H1 (cell line): ENCODE results near the gene NECTIN2. TPM values are rescaled to one million over a fixed set of nuclear protein-coding genes. Genes with fewer than 3 reads are reported as not detected.
"Not testable (repeated sequence)": the region's sequence is repeated elsewhere in the genome, so short reads cannot be mapped to it uniquely, and the experiment has no call there.

Experiments
- CTCF ChIA-PET: fragments of 300-600 bp; sonication (Branson Sonifier 250); formaldehyde crosslinking; loops from one replicate; lab custom pipeline; 2021; ENCODE audit not compliant: partially characterized antibody; lab: Charles Lee
- POLR2A ChIA-PET: fragments of 300-600 bp; sonication (Branson Sonifier 250); formaldehyde crosslinking; loops from one replicate; lab custom pipeline; 2021; ENCODE audit warnings: inconsistent platforms; ENCODE audit not compliant: partially characterized antibody; lab: Charles Lee
- DNase-seq, 2 experiments: peaks; one replicate each; pipeline versions ENCODE4 v3.0.0 to v3.0.0-alpha.2; 2010 to 2022; ENCODE audit warnings: low spot score in 2 of 2, low read depth in 1 of 2, mixed read lengths in 1 of 2
- FAIRE-seq: peaks from 2 replicates; lab custom pipeline; 2011; peaks lifted over from hg19 to GRCh38; lab: Jason Lieb, UNC
- H2AFZ ChIP-seq: 2 replicates; pipeline ENCODE4 v1.8.1; 2012; ENCODE audit warnings: low read length, inconsistent platforms
- H2AK5ac ChIP-seq: 2 replicates; pipeline ENCODE4 v1.6.1; 2013; ENCODE audit warnings: low read depth, low read length
- H2BK120ac ChIP-seq: replicated peaks from 2 replicates; pipeline ENCODE3; 2013; ENCODE audit warnings: low read depth, low read length, inconsistent platforms
- H2BK12ac ChIP-seq: 2 replicates; pipeline ENCODE4 v1.6.1; 2013; ENCODE audit warnings: low read depth, low read length
- H2BK15ac ChIP-seq: 2 replicates; pipeline ENCODE4 v1.6.1; 2013; ENCODE audit warnings: low read length
- H2BK20ac ChIP-seq: 2 replicates; pipeline ENCODE4 v1.6.1; 2013; ENCODE audit warnings: low read length
- H2BK5ac ChIP-seq: 2 replicates; pipeline ENCODE4 v1.6.1; 2013; ENCODE audit warnings: low read depth, low read length
- H3K14ac ChIP-seq: 2 replicates; pipeline ENCODE4 v1.6.1; 2013; ENCODE audit warnings: inconsistent platforms; ENCODE audit not compliant: insufficient read length
- H3K18ac ChIP-seq: 2 replicates; pipeline ENCODE4 v1.6.1; 2013; ENCODE audit warnings: low read length; ENCODE audit errors: extremely low read depth
- H3K23ac ChIP-seq: 2 replicates; pipeline ENCODE4 v1.6.1; 2013; ENCODE audit warnings: inconsistent platforms; ENCODE audit not compliant: insufficient read length
- H3K23me2 ChIP-seq: 2 replicates; pipeline ENCODE4 v1.6.1; 2013; ENCODE audit warnings: low read depth, low read length
- H3K27ac ChIP-seq: 2 replicates; pipeline ENCODE4 v1.6.1; 2011; ENCODE audit warnings: low read depth, low read length, inconsistent platforms
- H3K27me3 ChIP-seq, 4 experiments: replicated peaks in 1 of 4; 1 replicate in 1 of 4; 2 replicates in 3 of 4; pipeline versions ENCODE4 v1.6.1 to v1.8.1; 2011 to 2013; ENCODE audit warnings: low read length in 3 of 4, mild to moderate bottlenecking in 3 of 4, inconsistent platforms in 2 of 4, mixed read lengths in 2 of 4, moderate library complexity in 1 of 4; ENCODE audit not compliant: control insufficient read depth in 3 of 4, insufficient read depth in 3 of 4; ENCODE audit errors: extremely low read depth in 1 of 4
- H3K36me3 ChIP-seq, 4 experiments: 2 replicates each; pipeline versions ENCODE4 v1.6.1 to v1.8.1; 2011 to 2013; ENCODE audit warnings: mild to moderate bottlenecking in 4 of 4, low read length in 3 of 4, moderate library complexity in 2 of 4, control low read depth in 1 of 4, inconsistent platforms in 1 of 4; ENCODE audit not compliant: insufficient read depth in 4 of 4, control insufficient read depth in 2 of 4
- H3K4ac ChIP-seq: replicated peaks from 2 replicates; pipeline ENCODE3; 2013; ENCODE audit warnings: low read length, low read depth, mixed read lengths, inconsistent platforms; ENCODE audit not compliant: insufficient read length
- H3K4me1 ChIP-seq, 4 experiments: replicated peaks in 1 of 4; 1 replicate in 1 of 4; 2 replicates in 3 of 4; pipeline versions ENCODE4 v1.6.1 to v1.8.1; 2011 to 2013; ENCODE audit warnings: low read length in 3 of 4, inconsistent platforms in 2 of 4, mixed read lengths in 1 of 4; ENCODE audit not compliant: insufficient read depth in 4 of 4, control insufficient read depth in 3 of 4
- H3K4me2 ChIP-seq, 2 experiments: 2 replicates each; pipeline versions ENCODE4 v1.6.1 to v1.8.1; 2011 to 2013; ENCODE audit warnings: low read depth in 2 of 2, low read length in 2 of 2, control low read depth in 1 of 2, inconsistent platforms in 1 of 2, mild to moderate bottlenecking in 1 of 2; ENCODE audit not compliant: insufficient read depth in 1 of 2
- H3K4me3 ChIP-seq, 4 experiments: fragments of 200-600, 300-600 bp in 1 of 4; sonication (generic), shearing (Covaris generic), sonication (Bioruptor Twin) in 1 of 4; 2 replicates each; pipeline versions ENCODE4 v1.5.1 to v1.8.1; 2011 to 2016; ENCODE audit warnings: low read length in 4 of 4, low read depth in 3 of 4, control low read depth in 2 of 4, inconsistent platforms in 2 of 4, mild to moderate bottlenecking in 2 of 4, mixed read lengths in 1 of 4, moderate library complexity in 1 of 4; ENCODE audit not compliant: insufficient read depth in 2 of 4; ENCODE audit errors: extremely low read depth in 1 of 4
- H3K56ac ChIP-seq: replicated peaks from 2 replicates; pipeline ENCODE3; 2013; ENCODE audit warnings: low read depth, mild to moderate bottlenecking, mixed read lengths, low read length, inconsistent platforms; ENCODE audit not compliant: insufficient read length
- H3K79me1 ChIP-seq: 2 replicates; pipeline ENCODE4 v1.6.1; 2013; ENCODE audit warnings: low read depth, low read length, control low read depth
- H3K79me2 ChIP-seq, 2 experiments: 2 replicates each; pipeline versions ENCODE4 v1.6.1 to v1.8.1; 2012 to 2013; ENCODE audit warnings: low read length in 2 of 2, mild to moderate bottlenecking in 2 of 2, inconsistent platforms in 1 of 2; ENCODE audit not compliant: insufficient read depth in 2 of 2, control insufficient read depth in 1 of 2
- H3K9ac ChIP-seq, 4 experiments: replicated peaks in 1 of 4; 1 replicate in 1 of 4; 2 replicates in 3 of 4; pipeline versions ENCODE4 v1.6.1 to v1.8.1; 2011 to 2013; ENCODE audit warnings: low read depth in 3 of 4, low read length in 3 of 4, control low read depth in 2 of 4, mild to moderate bottlenecking in 2 of 4, moderate library complexity in 2 of 4, inconsistent platforms in 1 of 4; ENCODE audit errors: extremely low read depth in 1 of 4
- H3K9me3 ChIP-seq, 2 experiments: 2 replicates each; pipeline versions ENCODE4 v1.6.1 to v1.8.1; 2012 to 2013; ENCODE audit warnings: mild to moderate bottlenecking in 2 of 2, moderate library complexity in 2 of 2, control low read depth in 1 of 2, inconsistent platforms in 1 of 2, low read depth in 1 of 2, low read length in 1 of 2, mixed read lengths in 1 of 2; ENCODE audit not compliant: insufficient read depth in 2 of 2
- H4K20me1 ChIP-seq, 2 experiments: replicated peaks in 1 of 2; 2 replicates each; pipeline versions ENCODE3 to v1.8.1; 2011 to 2013; ENCODE audit warnings: inconsistent platforms in 2 of 2, low read length in 2 of 2, mild to moderate bottlenecking in 1 of 2; ENCODE audit not compliant: insufficient read depth in 2 of 2, control insufficient read depth in 1 of 2
- H4K5ac ChIP-seq: 2 replicates; pipeline ENCODE4 v1.6.1; 2013; ENCODE audit warnings: low read length, low read depth, mixed read lengths, inconsistent platforms; ENCODE audit not compliant: insufficient read length
- H4K8ac ChIP-seq: 2 replicates; pipeline ENCODE4 v1.8.0; 2013; ENCODE audit warnings: mild to moderate bottlenecking, moderate library complexity, low read length, inconsistent platforms; ENCODE audit not compliant: insufficient read depth; ENCODE audit errors: extremely low read depth
- H4K91ac ChIP-seq: replicated peaks from 2 replicates; pipeline ENCODE3; 2013; ENCODE audit warnings: low read length, mixed read lengths, inconsistent platforms; ENCODE audit not compliant: insufficient read length
- WGBS, 2 experiments: shearing (Covaris generic) in 1 of 2; methylation state at CpG; one replicate each; pipeline versions ENCODE4 v1.1.6 to v1.1.7; 2013 to 2015; ENCODE audit warnings: low lambda C conversion rate in 2 of 2, mixed read lengths in 2 of 2, inconsistent platforms in 1 of 2, low coverage in 1 of 2, missing lambda C conversion rate in 1 of 2; ENCODE audit not compliant: insufficient replicate concordance in 2 of 2, insufficient coverage in 1 of 2, insufficient read length in 1 of 2; ENCODE audit errors: extremely low coverage in 1 of 2, missing lambda C conversion rate in 1 of 2; 5-methylcytosine and 5-hydroxymethylcytosine counted together
- polyA plus RNA-seq, 7 experiments: library from polyadenylated mRNA; depleted of rRNA in 3 of 7; stranded (reverse) in 5 of 7; unstranded in 2 of 7; fragments of >200 nt in 5 of 7; fragments of 200-250 nt in 2 of 7; gene quantifications; 1 replicate in 5 of 7; 2 replicates in 1 of 7; 4 replicates in 1 of 7; pipeline versions ENCODE4 v1.2.1 to v1.2.3, GENCODE V29; 2011 to 2013; ENCODE audit warnings: missing spikeins in 2 of 7, mixed read lengths in 2 of 7
- total RNA-seq: library from RNA; stranded (reverse); fragmentation: NEBNext Ultra II Directional; extraction: Animal tissue kit (Norgen Biotek cat#: 25700); gene quantifications from 2 replicates; pipeline ENCODE4 v1.2.1, GENCODE V29; 2021

Gene NECTIN2
- total and polyA plus RNA-seq, 2 of the 8 experiments (the other 6 are each of a cell fraction or from before 2014, with no cell fraction given): 184 to 237 TPM

DNA sequence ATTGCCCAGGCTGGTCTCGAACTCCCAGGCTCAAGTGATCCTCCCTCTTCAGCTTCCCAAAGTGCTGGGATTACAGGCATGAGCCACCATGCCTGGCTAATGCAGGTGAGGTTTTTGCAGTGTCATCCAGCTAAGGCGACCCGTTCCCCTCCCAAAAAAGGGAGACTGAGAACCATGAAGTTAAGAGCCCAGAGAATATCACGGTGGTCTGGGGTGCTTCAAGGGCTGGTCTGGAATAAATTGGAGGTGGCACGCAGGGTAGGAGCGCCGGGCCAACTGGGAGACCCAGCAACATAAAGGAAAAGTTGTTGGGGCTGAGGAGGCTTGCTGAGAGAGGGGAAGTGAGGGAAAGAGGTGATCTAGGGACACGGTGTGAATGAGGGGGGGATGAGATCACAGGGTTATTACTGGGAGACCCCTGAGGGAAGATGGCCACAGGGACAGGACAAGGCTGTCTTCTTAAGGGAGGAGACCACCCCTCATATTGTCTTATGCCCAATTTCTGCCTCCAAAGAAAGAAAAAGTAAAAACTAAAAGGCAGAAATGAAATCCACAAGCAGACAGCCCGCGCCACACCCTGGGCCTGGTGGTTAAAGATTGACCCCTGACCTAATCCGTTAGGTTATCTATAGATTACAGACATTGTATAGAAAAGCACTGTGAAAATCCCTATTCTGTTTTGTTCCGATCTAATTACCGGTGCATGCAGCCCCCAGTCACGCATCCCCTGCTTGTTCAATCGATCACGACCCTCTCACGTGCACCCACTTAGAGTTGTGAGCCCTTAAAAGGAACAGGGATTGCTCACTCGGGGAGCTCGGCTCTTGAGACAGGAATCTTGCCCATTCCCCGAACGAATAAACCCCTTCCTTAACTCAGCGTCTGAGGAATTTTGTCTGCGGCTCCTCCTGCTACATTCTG is 67.7 kb downstream of the NECTIN2 start:
- not testable (repeated sequence) for H3K79me1 ChIP-seq, H4K8ac ChIP-seq, H4K5ac ChIP-seq, H2AFZ ChIP-seq, H3K56ac ChIP-seq, H3K79me2 ChIP-seq, H3K23ac ChIP-seq, H3K9me3 ChIP-seq, H3K36me3 ChIP-seq, H2BK20ac ChIP-seq, H4K20me1 ChIP-seq, H3K23me2 ChIP-seq, H2BK120ac ChIP-seq, DNase-seq, FAIRE-seq, H3K27me3 ChIP-seq, H3K27ac ChIP-seq, H3K14ac ChIP-seq
- WGBS, 2 experiments: 68% methylated on average over 22 of the region's 23 CpGs; no CpG with 5 or more reads in 1 of the 2 experiments
- Histone ChIP-seq H2AK5ac (0 out of 2 replicates have a peak overlapping the region, but pooled peaks have one; percentile 48), H3K9ac (peak overlapping the region in 1 of 4 experiments; percentile 8; a peak in 2 of 7 replicates), H4K91ac (peak overlapping the region; percentile 17), H3K4me1 (peaks cover 4 to 17% (median 6%) of the 10 kb centered on the region in 4 experiments), H3K4me2 (peak overlapping the region; percentile 70 to 89), H2BK5ac (peak overlapping the region; percentile 83; the same call in 1 of the 2 replicates), H3K4me3 (peak overlapping the region; percentile 41 to 76 (median 56)), H2BK15ac (peak overlapping the region; percentile 97; the same call in 1 of the 2 replicates), H3K4ac (peak overlapping the region; percentile 46), H3K18ac (peak overlapping the region; percentile 95; the same call in 1 of the 2 replicates), H2BK12ac (0 out of 2 replicates have a peak overlapping the region, but pooled peaks have one; percentile 75)
- POLR2A ChIA-PET: interaction anchor here (0.6 to 4.9 kb wide), 7 partner anchors 9 to 92 kb away, joined by 3 to 50 read pairs (median 4); partner anchors contain the start of genes APOE, CLPTM1 and TOMM40
- CTCF ChIA-PET: interaction anchor here (0.9 to 15.2 kb wide), 5 partner anchors 10 to 75 kb away, joined by 3 to 201 read pairs (median 13); partner anchors contain the start of gene CLPTM1
